GM21515 (cell line): ENCODE data around the gene DNASE1L3.
A peak's percentile ranks its signal among the peaks of the same experiment; 100 is the strongest.

Source experiments
- ATAC-seq: cut with Tn5 transposase; IDR thresholded peaks from one replicate; pipeline ENCODE4 v1.9.1; 2021; ENCODE audit not compliant: unreplicated experiment

DNASE1L3 gene

DNA sequence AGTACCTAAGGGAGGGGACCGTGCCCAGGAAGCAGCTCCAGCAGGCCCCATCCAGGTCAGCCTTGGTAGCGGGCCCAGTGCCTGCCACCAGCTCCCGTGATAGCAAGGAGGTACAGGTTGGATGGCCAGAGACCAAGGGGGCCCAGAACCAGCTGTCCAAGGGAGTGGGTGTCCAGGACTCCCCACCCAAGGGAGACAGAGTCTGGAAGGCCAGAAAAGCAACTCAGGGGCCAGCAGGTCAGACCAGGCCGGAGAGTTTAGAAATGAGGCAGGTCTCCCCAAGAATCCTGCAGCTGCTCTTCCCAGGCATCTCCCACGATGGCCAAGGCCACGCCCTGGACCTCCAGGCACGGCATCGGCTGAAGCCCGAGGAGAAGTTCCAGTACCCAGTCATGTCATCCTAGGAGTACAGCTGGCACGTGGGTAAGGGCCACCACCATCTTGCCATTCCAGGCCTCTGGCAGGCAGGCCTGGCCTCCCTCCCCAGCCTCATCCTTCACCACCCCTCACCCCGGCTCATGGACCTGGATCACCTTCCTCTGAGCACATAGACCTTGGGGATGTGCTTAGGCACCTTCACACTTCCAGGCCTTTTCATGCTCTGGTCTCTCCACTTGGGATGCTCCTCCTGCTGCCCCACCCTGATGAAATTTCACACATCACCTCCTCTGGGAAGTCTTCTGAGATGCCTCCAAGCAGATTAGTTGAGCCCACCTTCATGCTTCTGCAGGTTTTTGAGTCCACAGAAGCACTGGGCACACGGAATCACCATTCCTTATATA lies 30.5 kb downstream of the DNASE1L3 start:
- ATAC-seq: no peak

DNA sequence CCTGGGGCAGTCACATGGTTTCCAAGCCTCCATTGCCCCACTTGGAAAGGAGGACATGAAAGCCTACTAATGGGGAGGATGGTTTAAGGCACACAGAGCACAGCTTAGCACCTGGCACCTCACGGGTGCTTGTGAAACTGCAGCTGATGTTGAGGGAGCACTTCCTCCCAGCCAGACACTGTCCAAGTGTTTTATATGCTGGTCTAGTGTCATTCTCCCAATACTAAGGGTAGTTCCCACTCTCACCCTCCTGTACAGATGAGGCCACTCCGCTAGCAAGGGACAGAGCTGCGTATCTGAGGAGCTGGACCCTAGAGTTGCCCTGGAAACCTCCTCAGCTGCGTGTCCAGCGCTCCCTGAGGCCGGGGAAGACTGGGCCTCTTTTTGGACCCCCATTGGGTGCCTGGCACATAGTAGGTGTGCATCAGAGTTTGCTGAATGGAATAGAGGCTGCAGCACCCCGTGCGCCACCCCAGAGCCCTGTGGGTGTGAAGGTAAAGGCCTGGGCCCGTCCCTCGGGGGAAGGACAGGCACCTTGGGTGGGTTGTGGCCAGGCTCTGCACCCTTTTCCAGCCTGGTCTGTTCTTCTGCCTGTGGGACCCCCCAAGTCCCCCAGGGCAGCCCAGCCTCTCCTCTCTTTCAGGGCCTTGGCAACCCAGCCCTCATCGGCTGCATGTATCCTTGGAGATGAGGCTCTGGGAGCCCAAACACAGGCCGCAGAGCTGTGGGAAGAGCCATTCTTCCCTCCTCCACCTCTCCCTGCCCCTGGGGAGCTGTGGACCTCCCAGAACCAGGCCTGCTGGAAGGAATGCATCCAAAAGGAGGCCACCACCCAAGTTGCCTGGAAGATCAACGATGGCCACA lies 31.3 kb downstream of the DNASE1L3 start:
- ATAC-seq: no peak

DNA sequence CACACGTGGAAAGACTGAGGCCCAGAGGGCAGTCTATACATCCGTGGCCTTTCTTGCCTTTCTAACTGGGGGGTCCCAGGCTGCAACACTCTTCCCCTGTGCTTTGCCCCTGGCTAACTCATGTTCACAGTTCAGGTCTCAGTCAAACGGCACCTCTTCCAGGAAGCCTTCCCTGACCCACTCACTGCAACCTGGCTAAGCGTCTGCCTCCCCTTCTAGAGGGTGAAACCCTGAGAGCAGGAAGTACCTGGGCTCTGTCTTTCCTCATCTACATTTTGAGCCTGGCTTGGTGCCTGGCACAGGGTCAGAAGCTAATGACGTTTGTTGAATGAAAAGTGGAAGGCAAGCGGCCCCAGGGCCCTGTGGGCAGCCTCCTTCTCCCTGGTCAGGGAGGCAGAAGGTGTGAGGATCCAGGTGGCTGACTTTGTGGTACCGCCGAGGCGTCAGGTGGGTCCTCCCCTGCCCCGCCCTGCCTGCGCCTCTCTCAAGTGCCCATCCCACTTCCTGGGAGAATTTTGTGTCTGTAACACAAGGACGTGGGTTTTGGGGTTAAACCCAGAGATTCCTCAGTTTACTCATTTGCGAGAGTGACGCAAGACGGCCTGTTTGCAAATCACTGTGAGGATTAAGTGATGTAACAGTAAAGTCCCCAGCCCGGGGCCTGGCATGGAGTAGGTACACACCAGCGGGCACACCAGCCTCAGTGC lies 32.1 kb downstream of the DNASE1L3 start:
- no peak for ATAC-seq

DNA sequence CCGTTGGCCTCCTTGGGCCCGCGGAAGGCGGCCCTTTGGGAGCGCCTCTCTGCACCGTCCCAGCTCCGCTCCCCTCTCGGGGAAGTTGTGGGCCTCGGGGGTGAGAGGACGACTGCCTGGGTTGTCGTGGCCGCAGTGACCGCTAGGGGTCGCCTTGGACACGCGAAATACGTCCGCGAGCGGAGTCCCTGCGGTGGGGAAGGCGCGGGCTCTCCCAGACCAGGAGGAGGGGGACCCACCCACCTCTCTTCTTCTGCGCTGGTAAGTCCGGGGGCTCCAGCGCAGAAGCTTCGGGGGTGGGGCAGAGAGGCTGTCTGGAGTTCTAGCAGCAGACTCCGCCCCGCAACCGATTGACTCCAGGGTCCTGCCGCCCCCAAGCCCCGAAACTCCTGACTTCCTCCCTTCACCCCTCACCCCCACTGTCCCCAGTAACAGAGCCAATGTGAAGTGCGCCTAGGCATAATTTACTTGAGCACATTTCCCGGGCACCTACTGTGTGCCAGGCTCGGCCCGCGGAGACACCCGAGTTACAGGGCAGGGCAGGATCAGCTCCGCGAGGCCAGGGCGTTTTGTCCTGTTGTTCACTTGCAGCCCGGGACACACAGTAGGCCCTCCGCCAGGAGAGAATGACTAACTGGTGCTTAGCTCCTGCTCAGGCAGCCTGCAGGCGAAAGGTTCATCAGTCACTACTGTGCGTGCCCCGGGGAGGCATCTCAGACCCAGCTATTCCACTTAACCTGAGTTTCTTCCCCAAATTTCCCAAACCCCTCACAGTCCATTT lies 32.8 kb downstream of the DNASE1L3 start:
- peak; percentile 79 for ATAC-seq

DNA sequence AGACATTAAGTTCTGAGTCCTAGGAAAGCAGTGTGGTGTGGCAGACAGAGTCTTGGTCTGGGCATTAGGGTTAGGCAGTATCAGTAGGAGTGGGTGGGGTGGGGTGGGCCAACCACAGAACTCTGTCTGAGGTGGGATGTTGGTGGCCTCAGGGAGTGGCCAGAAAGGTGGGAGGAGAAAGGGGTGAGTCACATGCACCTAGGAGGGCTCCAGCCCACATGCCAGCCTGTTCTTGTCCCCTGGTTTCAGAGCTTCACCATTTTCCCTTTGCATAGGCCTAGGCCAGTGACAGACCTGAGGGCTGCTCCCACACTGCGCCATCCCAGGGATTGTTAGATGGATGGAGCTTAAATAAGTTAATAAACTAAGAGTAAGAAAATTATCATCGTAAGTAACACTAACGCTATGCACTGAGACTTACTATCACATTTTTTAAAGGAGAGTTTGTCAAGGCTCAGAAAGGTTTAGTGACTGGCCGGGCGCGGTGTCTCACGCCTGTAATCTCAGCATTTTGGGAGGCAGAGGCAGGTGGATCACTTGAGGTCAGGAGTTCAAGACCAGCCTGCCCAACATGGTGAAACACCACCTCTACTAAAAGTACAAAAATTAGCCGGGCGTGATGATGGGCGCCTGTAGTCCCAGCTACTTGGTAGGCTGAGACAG lies 33.8 kb downstream of the DNASE1L3 start:
- no peak for ATAC-seq

DNA sequence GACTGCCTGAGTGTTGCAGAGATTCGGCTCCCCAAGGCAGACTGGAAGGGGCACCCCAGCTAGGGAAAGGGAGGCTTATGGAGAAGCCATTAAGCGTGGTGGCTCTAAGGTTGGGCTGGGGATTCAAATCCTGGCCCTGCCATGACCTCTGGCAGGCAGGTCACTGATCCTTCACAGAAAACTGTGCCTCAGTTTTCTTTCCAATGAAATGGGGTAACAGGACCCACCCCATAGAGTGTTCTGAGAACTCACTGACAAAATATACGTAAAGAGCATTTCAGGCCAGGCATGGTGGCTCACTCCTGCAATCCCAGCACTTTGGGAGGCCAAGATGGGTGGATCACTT lies 34.6 kb downstream of the DNASE1L3 start:
- ATAC-seq: no peak

DNA sequence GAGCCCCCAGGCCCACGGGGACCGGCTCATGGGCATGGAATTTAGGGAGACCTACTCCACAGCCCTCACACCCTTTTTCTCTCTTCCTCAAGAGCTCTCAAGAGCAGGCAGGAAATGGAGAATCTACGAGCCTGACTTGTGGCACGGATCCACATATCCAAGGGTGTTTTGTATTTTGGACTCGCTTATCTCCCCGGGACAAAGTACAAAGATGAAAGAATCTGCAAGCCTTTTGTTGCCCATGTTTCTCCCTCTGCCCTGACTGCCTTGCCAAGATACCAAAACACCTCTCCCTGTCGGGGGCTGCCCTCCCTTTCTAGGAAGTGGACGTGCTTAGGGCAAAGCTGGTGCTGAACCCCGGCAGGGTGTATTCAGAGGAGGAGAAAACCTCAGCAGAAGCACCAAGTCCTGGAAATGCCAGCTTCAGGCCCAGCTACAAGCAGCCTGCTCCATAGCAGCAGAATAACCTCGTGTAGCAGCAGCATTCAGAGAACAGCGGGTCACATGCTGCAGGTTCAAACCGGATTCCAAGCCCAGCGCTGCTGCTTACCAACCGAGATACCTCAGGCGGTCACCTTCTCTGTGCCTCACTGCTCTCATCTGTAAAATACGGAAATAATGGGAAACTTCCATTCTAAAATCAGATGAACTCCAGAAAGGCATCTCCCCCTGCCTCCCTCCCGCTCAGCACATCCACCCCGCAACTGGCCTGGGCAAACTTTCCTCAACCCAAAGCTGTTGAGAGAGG lies 35.2 kb downstream of the DNASE1L3 start:
- ATAC-seq: no peak

DNA sequence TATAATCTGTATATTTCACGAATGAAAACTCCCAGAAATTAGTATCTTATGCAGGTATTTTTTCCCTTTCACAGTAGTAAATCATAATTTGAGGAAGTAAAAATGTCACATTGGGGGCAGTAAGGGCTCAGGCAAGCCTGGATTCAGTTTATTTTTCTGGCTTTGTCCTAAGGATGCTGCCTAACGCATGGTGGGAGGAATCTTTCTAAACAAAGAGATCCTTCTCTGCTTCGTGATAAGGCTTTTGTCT lies 35.7 kb downstream of the DNASE1L3 start:
- ATAC-seq: no peak

DNA sequence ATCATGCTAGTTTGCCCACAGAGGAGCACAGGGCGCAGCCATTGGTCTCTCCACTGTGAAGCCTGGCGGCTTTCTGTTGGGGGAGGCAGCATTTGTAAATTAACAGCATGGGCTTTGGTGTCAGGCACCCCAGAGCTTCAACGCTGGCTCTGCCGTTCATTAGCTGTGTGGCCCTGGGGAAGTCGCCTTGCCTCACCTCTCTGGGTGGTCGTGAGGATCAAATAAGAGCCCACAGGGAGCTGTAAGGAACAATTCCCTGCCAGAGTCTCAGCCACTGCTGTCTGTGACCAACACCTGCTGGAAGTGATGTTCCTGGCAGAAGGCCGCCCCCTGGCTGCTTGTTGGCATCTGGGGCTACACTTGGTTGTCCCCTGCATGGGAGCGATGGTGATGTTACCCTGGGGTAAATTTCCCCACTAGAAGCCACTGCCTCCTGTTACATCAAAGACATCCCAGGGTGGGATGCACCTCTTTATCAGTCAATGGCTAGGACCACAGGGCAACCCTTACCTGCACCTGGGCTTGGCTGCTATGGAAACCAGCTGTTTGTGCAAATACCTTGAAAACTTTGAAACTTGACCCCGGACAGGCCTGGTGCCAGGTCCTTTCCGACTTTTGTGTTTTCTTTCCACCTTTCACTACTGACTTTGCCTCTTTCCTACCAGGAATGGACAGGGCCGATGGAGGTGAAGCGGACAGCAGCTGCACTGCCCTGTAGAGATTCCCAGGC lies 36.9 kb downstream of the DNASE1L3 start:
- no peak for ATAC-seq

DNA sequence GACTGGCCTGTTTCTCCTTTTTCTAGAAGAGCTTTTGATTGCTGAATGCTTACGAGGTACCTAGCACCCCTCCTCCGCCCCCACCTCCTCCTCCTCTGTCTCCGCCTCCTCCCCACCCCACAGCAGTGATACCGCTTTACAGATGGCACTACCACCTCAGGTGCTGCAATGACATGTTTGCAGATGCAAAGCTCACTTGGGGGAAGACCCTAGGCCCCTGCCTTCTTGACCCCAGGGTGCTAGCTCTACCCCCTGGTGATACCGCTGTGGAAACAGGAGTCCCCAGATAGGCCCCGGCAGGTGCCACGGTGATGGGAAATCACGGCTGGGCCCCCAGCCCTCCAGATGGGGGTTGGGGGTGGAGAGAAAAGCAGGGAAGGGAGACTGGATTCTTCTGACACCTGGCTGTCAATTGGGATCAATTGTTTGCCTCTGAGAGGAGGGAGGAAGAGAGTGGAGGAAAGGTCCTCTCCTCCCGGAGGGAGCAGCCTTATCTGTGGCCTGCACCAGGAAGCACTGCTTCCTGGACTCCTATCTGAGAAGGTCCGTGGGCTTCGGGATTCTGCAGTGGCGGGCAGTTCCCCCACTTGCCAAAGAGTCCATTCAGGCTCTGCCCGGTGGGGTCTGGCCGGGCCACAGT lies 37.6 kb downstream of the DNASE1L3 start:
- ATAC-seq: no peak

DNA sequence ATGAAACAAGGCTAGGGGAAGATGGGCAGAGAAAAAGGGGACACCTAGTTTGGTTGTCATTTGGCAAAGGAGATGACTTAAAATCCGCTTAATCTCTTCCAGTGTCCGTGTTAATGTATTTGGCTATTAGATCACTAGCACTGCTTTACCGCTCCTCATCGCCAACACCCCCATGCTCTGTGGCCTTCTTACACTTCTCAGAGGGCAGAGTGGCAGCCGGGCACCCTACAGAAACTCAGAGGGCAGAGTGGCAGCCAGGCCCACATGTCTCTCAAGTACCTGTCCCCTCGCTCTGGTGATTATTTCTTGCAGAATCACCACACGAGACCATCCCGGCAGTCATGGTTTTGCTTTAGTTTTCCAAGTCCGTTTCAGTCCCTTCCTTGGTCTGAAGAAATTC lies 39.6 kb downstream of the DNASE1L3 start:
- no peak for ATAC-seq

DNA sequence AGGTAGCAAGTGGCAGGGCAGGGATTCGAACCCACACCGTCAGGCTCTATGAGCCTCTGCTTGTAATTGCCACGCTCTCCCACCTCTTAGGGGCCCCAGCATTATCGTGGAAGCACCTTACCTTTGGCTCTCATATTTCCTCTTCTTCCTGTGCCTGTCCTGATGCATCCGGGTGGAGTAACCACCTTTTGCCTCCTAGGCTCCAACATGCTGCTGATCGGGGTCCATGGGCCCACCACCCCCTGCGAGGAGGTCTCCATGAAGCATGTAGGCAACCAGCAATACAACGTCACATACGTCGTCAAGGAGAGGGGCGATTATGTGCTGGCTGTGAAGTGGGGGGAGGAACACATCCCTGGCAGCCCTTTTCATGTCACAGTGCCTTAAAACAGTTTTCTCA lies 40.4 kb downstream of the DNASE1L3 start:
- ATAC-seq: no peak

DNA sequence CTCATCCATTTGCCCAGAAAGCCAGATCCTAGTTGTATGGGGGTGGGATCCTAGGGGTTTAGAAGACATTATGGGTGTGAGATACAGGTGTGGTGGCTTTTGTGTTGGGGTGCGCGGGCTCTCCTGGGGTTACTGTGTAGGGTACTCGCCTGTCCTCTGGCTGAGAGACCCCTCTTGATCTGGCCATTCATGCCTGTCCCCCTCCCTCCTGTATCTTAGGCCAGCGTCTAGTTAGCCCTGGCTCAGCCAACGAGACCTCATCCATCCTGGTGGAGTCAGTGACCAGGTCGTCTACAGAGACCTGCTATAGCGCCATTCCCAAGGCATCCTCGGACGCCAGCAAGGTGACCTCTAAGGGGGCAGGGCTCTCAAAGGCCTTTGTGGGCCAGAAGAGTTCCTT lies 41.4 kb downstream of the DNASE1L3 start:
- ATAC-seq: no peak

DNA sequence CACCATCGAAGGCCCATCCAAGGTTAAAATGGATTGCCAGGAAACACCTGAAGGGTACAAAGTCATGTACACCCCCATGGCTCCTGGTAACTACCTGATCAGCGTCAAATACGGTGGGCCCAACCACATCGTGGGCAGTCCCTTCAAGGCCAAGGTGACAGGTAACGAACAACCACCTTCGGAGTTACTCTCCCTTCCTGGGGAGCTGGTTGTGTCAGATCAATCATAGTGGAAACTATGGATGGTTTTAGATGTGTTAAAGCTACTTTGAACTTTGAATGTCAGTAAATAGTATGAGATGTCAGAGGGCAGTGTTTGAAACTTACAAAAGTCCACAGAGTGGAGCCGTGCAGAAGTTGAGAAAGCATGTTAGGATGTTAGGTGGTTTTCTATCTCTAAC lies 42.3 kb downstream of the DNASE1L3 start:
- no peak for ATAC-seq

DNA sequence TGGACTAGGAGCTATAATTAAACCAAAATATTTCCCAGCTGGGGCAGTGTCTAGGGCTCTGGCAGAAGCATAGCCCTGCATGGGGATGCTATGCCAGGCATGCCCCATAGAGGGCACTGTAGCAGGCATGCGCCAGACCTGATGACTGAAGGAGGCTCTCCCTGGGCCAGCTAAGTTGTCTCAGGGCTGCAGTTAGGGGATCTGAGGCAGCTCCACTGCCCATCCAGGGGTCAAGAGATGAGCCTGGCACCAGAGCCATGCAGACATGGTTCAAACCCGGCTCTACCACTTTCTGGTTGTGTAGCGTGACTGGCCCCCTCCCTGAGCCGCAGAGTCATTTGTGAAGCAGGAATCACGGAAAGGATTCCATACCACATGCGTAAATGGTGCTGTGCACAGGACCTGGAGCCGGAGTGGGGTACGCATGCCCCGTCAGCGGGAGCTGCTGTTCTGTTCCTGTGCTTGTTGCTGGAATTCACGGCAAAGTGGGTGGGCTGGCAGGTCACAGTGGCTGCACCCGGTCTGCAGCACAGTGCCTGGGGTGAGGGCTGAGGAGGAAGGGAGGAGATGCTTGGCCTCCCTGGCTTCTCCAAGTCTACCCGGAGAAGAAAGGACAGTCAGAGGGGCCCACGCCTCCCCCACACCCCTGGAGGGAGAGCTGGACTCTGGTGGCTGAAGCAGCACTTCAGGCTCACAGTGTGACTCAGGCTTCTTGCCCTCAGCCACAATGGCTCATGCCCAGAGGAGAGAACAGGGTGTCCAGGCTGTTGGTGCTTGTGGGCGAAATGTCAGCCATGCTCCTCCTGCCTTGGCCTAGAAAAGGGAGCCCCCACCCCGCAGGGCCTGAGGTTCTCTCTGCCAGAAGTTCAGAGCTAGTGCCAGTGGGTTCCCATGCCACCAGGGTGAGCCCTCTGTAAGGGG lies 43.1 kb downstream of the DNASE1L3 start:
- peak; percentile 84 for ATAC-seq

DNA sequence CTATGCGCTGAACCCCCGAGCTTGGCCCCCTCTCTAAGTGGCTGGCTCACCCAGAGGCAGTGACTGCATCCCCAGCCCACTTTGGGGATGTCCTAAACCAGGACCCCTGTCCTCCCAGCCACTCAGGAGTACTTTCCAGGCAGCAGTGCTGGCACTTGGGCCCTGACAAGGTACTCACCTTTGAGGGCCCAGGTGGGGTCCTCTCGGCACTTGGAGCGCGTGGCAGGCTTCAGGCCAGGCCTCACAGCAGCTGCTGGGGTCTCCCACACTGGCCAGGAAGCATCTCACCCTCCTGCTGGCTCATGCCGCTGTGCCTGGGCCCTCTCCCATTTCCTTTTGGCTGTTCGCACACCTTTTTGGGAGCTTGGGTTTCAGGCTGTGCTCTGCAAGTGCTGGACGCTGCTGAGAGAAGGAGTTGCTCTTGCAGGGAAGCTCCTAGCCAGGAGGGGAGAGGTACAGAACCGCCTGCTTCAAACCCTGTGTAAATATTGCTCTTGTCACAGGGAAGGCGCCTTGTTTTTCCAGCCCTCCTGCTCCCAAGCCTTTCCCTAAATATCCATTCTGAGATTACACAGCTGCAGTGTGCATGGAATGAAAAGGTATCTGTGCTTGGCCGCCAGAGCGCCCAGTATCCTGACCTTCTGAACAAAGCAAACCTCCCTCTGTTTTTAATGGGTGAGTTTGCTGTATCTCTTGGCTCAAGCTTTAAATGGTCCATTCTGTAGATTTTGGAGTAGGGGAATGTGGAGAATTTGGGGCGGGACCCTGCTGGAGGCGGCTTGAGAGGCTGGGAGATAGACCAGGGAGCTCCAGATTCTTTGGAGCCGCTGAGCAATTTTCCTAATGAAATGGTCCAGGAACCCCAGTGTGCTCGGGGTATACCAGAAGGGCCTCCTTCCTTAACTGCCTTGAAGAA lies 45.6 kb downstream of the DNASE1L3 start:
- ATAC-seq: no peak
